Measurements from ENCODE around the gene NACC2.
A peak's percentile ranks its signal among the peaks of the same experiment; 100 is the strongest.

The NACC2 gene, protein sequence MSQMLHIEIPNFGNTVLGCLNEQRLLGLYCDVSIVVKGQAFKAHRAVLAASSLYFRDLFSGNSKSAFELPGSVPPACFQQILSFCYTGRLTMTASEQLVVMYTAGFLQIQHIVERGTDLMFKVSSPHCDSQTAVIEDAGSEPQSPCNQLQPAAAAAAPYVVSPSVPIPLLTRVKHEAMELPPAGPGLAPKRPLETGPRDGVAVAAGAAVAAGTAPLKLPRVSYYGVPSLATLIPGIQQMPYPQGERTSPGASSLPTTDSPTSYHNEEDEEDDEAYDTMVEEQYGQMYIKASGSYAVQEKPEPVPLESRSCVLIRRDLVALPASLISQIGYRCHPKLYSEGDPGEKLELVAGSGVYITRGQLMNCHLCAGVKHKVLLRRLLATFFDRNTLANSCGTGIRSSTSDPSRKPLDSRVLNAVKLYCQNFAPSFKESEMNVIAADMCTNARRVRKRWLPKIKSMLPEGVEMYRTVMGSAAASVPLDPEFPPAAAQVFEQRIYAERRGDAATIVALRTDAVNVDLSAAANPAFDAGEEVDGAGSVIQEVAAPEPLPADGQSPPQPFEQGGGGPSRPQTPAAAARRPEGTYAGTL

GRCh38 chr9:136095070-136096058 is at the start of gene NACC2:
Gene NACC2, minus strand, starts transcription at chr9:136095289. Its CDS starts 44,768 bp downstream, at chr9:136050521.
- DNase-seq (ENCODE audit: low spot score) = no peak

GRCh38 chr9:136144450-136144849 is 49.4 kb upstream of the NACC2 start:
- DNase-seq (ENCODE audit: low spot score) = no peak

- no peak for DNase-seq (ENCODE audit: low spot score)
These were observed 48.3 kb upstream of the NACC2 start for GRCh38 chr9:136143215-136144001.

DNA sequence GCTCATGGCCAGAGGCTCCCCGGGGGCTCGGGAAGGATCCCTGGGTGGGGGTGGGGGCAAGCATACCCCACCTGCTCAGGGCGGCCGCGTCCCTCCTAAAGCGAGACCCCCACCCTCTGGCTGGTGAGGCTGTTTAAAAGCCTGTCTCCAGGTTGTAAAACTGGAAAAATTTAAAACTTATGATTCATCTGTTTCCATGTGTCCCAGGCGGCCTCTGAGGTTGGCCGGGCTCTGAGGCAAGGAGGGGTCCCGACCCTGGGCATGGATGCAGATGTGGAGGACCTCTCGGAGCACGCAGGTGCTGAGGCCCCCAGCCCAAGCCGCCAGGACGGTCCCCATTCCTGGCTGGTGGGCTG is 47.7 kb upstream of the NACC2 start:
- no peak for DNase-seq (ENCODE audit: low spot score)

DNA sequence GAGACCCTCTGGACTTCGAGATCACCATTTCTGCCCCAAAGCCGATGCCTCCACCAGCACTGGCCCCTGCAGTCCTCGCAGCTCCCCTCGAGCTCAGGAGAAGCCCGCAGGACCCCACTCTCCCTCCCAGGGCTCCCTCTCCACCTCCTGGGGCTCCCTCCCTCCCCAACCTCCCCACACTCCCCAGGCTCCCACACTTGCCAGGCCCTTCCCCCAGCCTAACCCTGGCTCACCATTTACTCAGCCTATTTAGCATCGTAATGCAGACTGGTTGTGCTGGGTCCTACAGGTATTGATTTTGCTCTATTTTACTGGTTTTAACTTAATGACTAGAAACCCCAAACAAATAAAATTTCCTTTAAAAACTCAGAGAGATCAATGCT is 47.3 kb upstream of the NACC2 start:
- DNase-seq (ENCODE audit: low spot score) = no peak

- no peak for DNase-seq (ENCODE audit: low spot score)
These were observed 46.8 kb upstream of the NACC2 start for GRCh38 chr9:136141682-136142413.

GRCh38 chr9:136140966-136141365 is 45.9 kb upstream of the NACC2 start:
- no peak for DNase-seq (ENCODE audit: low spot score)

- no peak for DNase-seq (ENCODE audit: low spot score)
These were observed 45.0 kb upstream of the NACC2 start for GRCh38 chr9:136140046-136140445.

GRCh38 chr9:136138566-136138965 is 43.5 kb upstream of the NACC2 start:
- DNase-seq (ENCODE audit: low spot score) = peak; percentile 45

DNA sequence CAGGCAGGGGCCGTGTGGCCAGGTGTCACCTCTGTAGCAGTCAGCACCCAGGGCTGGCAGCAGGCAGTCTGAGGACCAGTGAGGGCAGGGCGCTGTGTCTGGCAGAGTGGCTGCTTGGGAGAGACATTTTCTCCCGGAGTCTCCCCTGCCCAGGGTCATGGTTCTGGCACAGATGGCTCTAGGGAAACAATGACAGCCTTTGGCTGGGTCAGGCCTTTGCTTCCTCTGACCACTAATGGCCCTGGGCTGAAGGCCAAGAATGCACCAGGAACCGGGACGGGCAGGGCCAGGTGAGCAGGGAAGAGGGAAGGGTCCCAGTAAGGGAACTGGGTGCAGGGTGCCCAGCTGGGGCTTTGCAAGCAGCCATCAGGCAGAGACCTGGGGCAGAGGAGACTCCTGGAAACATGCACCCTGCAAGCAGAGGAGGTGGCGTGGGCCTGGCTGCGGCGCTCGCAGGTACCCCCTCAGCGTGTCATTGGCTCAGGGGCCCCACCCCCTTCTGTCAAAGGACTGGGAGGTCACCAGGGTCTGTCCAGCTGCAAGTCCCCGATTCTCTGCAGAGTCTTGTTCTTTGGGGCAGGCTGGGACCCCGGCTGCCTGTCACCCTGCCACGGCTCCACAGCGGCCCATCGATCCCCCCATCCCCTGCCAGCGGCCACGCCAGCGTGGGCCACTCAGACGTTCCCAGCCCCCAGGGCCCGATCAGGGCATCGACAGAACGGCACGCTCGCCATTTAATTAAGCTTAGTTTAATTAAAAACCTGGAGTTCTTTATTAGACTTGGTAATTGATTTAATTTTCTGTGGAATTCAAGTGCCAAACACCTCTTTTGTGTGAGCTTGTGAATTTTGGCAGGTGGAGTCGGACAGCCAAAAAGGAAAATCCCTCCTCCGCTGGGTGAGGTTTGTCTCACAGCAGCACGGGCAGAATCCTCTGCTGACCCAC is 42.5 kb upstream of the NACC2 start:
- no peak for DNase-seq (ENCODE audit: low spot score)

GRCh38 chr9:136136127-136136925 is 41.2 kb upstream of the NACC2 start:
- no peak for DNase-seq (ENCODE audit: low spot score)

GRCh38 chr9:136135326-136136126 is 40.4 kb upstream of the NACC2 start:
- DNase-seq (ENCODE audit: low spot score) = no peak

- DNase-seq (ENCODE audit: low spot score) = no peak
These were observed 38.9 kb upstream of the NACC2 start for GRCh38 chr9:136133959-136134484.

- peak; percentile 55 for DNase-seq (ENCODE audit: low spot score)
These were observed 38.3 kb upstream of the NACC2 start for GRCh38 chr9:136133191-136133958.

- no peak for DNase-seq (ENCODE audit: low spot score)
These were observed 37.5 kb upstream of the NACC2 start for GRCh38 chr9:136132512-136133050.

GRCh38 chr9:136131629-136132511 is 36.8 kb upstream of the NACC2 start:
- no peak for DNase-seq (ENCODE audit: low spot score)
